H1 (cell line): Measurements from ENCODE around the gene QSOX2. TPM values are rescaled to one million over a fixed set of nuclear protein-coding genes. Genes with fewer than 3 reads are reported as not detected.

Source experiments
- CTCF ChIA-PET: fragments of 300-600 bp; sonication (Branson Sonifier 250); formaldehyde crosslinking; loops from one replicate; lab custom pipeline; 2021; ENCODE audit not compliant: partially characterized antibody; lab: Charles Lee
- POLR2A ChIA-PET: fragments of 300-600 bp; sonication (Branson Sonifier 250); formaldehyde crosslinking; loops from one replicate; lab custom pipeline; 2021; ENCODE audit warnings: inconsistent platforms; ENCODE audit not compliant: partially characterized antibody; lab: Charles Lee
- DNase-seq, 2 experiments: peaks; one replicate each; pipeline versions ENCODE4 v3.0.0 to v3.0.0-alpha.2; 2010 to 2022; ENCODE audit warnings: low spot score in 2 of 2, low read depth in 1 of 2, mixed read lengths in 1 of 2
- FAIRE-seq: peaks from 2 replicates; lab custom pipeline; 2011; peaks lifted over from hg19 to GRCh38; lab: Jason Lieb, UNC
- H2AFZ ChIP-seq: 2 replicates; pipeline ENCODE4 v1.8.1; 2012; ENCODE audit warnings: low read length, inconsistent platforms
- H2AK5ac ChIP-seq: 2 replicates; pipeline ENCODE4 v1.6.1; 2013; ENCODE audit warnings: low read depth, low read length
- H2BK120ac ChIP-seq: replicated peaks from 2 replicates; pipeline ENCODE3; 2013; ENCODE audit warnings: low read depth, low read length, inconsistent platforms
- H2BK12ac ChIP-seq: 2 replicates; pipeline ENCODE4 v1.6.1; 2013; ENCODE audit warnings: low read depth, low read length
- H2BK15ac ChIP-seq: 2 replicates; pipeline ENCODE4 v1.6.1; 2013; ENCODE audit warnings: low read length
- H2BK20ac ChIP-seq: 2 replicates; pipeline ENCODE4 v1.6.1; 2013; ENCODE audit warnings: low read length
- H2BK5ac ChIP-seq: 2 replicates; pipeline ENCODE4 v1.6.1; 2013; ENCODE audit warnings: low read depth, low read length
- H3K14ac ChIP-seq: 2 replicates; pipeline ENCODE4 v1.6.1; 2013; ENCODE audit warnings: inconsistent platforms; ENCODE audit not compliant: insufficient read length
- H3K18ac ChIP-seq: 2 replicates; pipeline ENCODE4 v1.6.1; 2013; ENCODE audit warnings: low read length; ENCODE audit errors: extremely low read depth
- H3K23ac ChIP-seq: 2 replicates; pipeline ENCODE4 v1.6.1; 2013; ENCODE audit warnings: inconsistent platforms; ENCODE audit not compliant: insufficient read length
- H3K23me2 ChIP-seq: 2 replicates; pipeline ENCODE4 v1.6.1; 2013; ENCODE audit warnings: low read depth, low read length
- H3K27ac ChIP-seq: 2 replicates; pipeline ENCODE4 v1.6.1; 2011; ENCODE audit warnings: low read depth, low read length, inconsistent platforms
- H3K27me3 ChIP-seq, 4 experiments: replicated peaks in 1 of 4; 1 replicate in 1 of 4; 2 replicates in 3 of 4; pipeline versions ENCODE4 v1.6.1 to v1.8.1; 2011 to 2013; ENCODE audit warnings: low read length in 3 of 4, mild to moderate bottlenecking in 3 of 4, inconsistent platforms in 2 of 4, mixed read lengths in 2 of 4, moderate library complexity in 1 of 4; ENCODE audit not compliant: control insufficient read depth in 3 of 4, insufficient read depth in 3 of 4; ENCODE audit errors: extremely low read depth in 1 of 4
- H3K36me3 ChIP-seq, 4 experiments: 2 replicates each; pipeline versions ENCODE4 v1.6.1 to v1.8.1; 2011 to 2013; ENCODE audit warnings: mild to moderate bottlenecking in 4 of 4, low read length in 3 of 4, moderate library complexity in 2 of 4, control low read depth in 1 of 4, inconsistent platforms in 1 of 4; ENCODE audit not compliant: insufficient read depth in 4 of 4, control insufficient read depth in 2 of 4
- H3K4ac ChIP-seq: replicated peaks from 2 replicates; pipeline ENCODE3; 2013; ENCODE audit warnings: low read length, low read depth, mixed read lengths, inconsistent platforms; ENCODE audit not compliant: insufficient read length
- H3K4me1 ChIP-seq, 4 experiments: replicated peaks in 1 of 4; 1 replicate in 1 of 4; 2 replicates in 3 of 4; pipeline versions ENCODE4 v1.6.1 to v1.8.1; 2011 to 2013; ENCODE audit warnings: low read length in 3 of 4, inconsistent platforms in 2 of 4, mixed read lengths in 1 of 4; ENCODE audit not compliant: insufficient read depth in 4 of 4, control insufficient read depth in 3 of 4
- H3K4me2 ChIP-seq, 2 experiments: 2 replicates each; pipeline versions ENCODE4 v1.6.1 to v1.8.1; 2011 to 2013; ENCODE audit warnings: low read depth in 2 of 2, low read length in 2 of 2, control low read depth in 1 of 2, inconsistent platforms in 1 of 2, mild to moderate bottlenecking in 1 of 2; ENCODE audit not compliant: insufficient read depth in 1 of 2
- H3K4me3 ChIP-seq, 4 experiments: fragments of 200-600, 300-600 bp in 1 of 4; sonication (generic), shearing (Covaris generic), sonication (Bioruptor Twin) in 1 of 4; 2 replicates each; pipeline versions ENCODE4 v1.5.1 to v1.8.1; 2011 to 2016; ENCODE audit warnings: low read length in 4 of 4, low read depth in 3 of 4, control low read depth in 2 of 4, inconsistent platforms in 2 of 4, mild to moderate bottlenecking in 2 of 4, mixed read lengths in 1 of 4, moderate library complexity in 1 of 4; ENCODE audit not compliant: insufficient read depth in 2 of 4; ENCODE audit errors: extremely low read depth in 1 of 4
- H3K56ac ChIP-seq: replicated peaks from 2 replicates; pipeline ENCODE3; 2013; ENCODE audit warnings: low read depth, mild to moderate bottlenecking, mixed read lengths, low read length, inconsistent platforms; ENCODE audit not compliant: insufficient read length
- H3K79me1 ChIP-seq: 2 replicates; pipeline ENCODE4 v1.6.1; 2013; ENCODE audit warnings: low read depth, low read length, control low read depth
- H3K79me2 ChIP-seq, 2 experiments: 2 replicates each; pipeline versions ENCODE4 v1.6.1 to v1.8.1; 2012 to 2013; ENCODE audit warnings: low read length in 2 of 2, mild to moderate bottlenecking in 2 of 2, inconsistent platforms in 1 of 2; ENCODE audit not compliant: insufficient read depth in 2 of 2, control insufficient read depth in 1 of 2
- H3K9ac ChIP-seq, 4 experiments: replicated peaks in 1 of 4; 1 replicate in 1 of 4; 2 replicates in 3 of 4; pipeline versions ENCODE4 v1.6.1 to v1.8.1; 2011 to 2013; ENCODE audit warnings: low read depth in 3 of 4, low read length in 3 of 4, control low read depth in 2 of 4, mild to moderate bottlenecking in 2 of 4, moderate library complexity in 2 of 4, inconsistent platforms in 1 of 4; ENCODE audit errors: extremely low read depth in 1 of 4
- H3K9me3 ChIP-seq, 2 experiments: 2 replicates each; pipeline versions ENCODE4 v1.6.1 to v1.8.1; 2012 to 2013; ENCODE audit warnings: mild to moderate bottlenecking in 2 of 2, moderate library complexity in 2 of 2, control low read depth in 1 of 2, inconsistent platforms in 1 of 2, low read depth in 1 of 2, low read length in 1 of 2, mixed read lengths in 1 of 2; ENCODE audit not compliant: insufficient read depth in 2 of 2
- H4K20me1 ChIP-seq, 2 experiments: replicated peaks in 1 of 2; 2 replicates each; pipeline versions ENCODE3 to v1.8.1; 2011 to 2013; ENCODE audit warnings: inconsistent platforms in 2 of 2, low read length in 2 of 2, mild to moderate bottlenecking in 1 of 2; ENCODE audit not compliant: insufficient read depth in 2 of 2, control insufficient read depth in 1 of 2
- H4K5ac ChIP-seq: 2 replicates; pipeline ENCODE4 v1.6.1; 2013; ENCODE audit warnings: low read length, low read depth, mixed read lengths, inconsistent platforms; ENCODE audit not compliant: insufficient read length
- H4K8ac ChIP-seq: 2 replicates; pipeline ENCODE4 v1.8.0; 2013; ENCODE audit warnings: mild to moderate bottlenecking, moderate library complexity, low read length, inconsistent platforms; ENCODE audit not compliant: insufficient read depth; ENCODE audit errors: extremely low read depth
- H4K91ac ChIP-seq: replicated peaks from 2 replicates; pipeline ENCODE3; 2013; ENCODE audit warnings: low read length, mixed read lengths, inconsistent platforms; ENCODE audit not compliant: insufficient read length
- GTF2F1 ChIP-seq: IDR thresholded peaks from 2 replicates; pipeline ENCODE4 v1.6.1; 2012; ENCODE audit warnings: low read depth, low read length, improper control_type of control experiment, borderline replicate concordance
- HDAC2 ChIP-seq, 2 experiments: fragments of 300-600 bp in 1 of 2; sonication (generic) in 1 of 2; IDR thresholded peaks; 2 replicates each; pipeline ENCODE4 v1.6.1; 2011 to 2012; ENCODE audit warnings: low read depth in 2 of 2, low read length in 2 of 2, mild to moderate bottlenecking in 2 of 2, moderate library complexity in 2 of 2, borderline replicate concordance in 1 of 2, inconsistent platforms in 1 of 2
- WGBS, 2 experiments: shearing (Covaris generic) in 1 of 2; methylation state at CpG; one replicate each; pipeline versions ENCODE4 v1.1.6 to v1.1.7; 2013 to 2015; ENCODE audit warnings: low lambda C conversion rate in 2 of 2, mixed read lengths in 2 of 2, inconsistent platforms in 1 of 2, low coverage in 1 of 2, missing lambda C conversion rate in 1 of 2; ENCODE audit not compliant: insufficient replicate concordance in 2 of 2, insufficient coverage in 1 of 2, insufficient read length in 1 of 2; ENCODE audit errors: extremely low coverage in 1 of 2, missing lambda C conversion rate in 1 of 2; 5-methylcytosine and 5-hydroxymethylcytosine counted together
- polyA plus RNA-seq, 7 experiments: library from polyadenylated mRNA; depleted of rRNA in 3 of 7; stranded (reverse) in 5 of 7; unstranded in 2 of 7; fragments of >200 nt in 5 of 7; fragments of 200-250 nt in 2 of 7; gene quantifications; 1 replicate in 5 of 7; 2 replicates in 1 of 7; 4 replicates in 1 of 7; pipeline versions ENCODE4 v1.2.1 to v1.2.3, GENCODE V29; 2011 to 2013; ENCODE audit warnings: missing spikeins in 2 of 7, mixed read lengths in 2 of 7
- total RNA-seq: library from RNA; stranded (reverse); fragmentation: NEBNext Ultra II Directional; extraction: Animal tissue kit (Norgen Biotek cat#: 25700); gene quantifications from 2 replicates; pipeline ENCODE4 v1.2.1, GENCODE V29; 2021

Gene QSOX2
- total and polyA plus RNA-seq, 2 of the 8 experiments (the other 6 are each of a cell fraction or from before 2014, with no cell fraction given), result 18.0 to 28.6 TPM

DNA sequence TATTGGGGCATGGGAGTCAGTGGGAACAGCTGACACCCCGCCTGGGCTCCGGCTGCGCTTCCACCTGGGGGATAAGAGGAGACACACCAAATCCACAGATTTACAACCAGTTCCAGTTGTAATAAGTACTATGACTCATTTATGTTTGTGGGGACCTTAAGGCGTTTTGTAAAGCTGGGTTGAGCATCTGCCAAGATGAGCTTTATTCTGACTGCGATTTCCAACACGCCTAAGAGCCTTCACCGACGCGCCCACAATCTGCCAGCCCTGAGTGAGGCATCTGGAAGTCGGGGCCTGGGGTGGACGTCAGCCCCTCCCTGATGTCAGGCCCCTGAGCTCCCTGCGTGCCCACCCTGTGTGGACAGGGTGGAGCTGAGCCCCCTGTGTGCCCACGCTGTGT is 26.3 kb downstream of the QSOX2 start:
- Histone ChIP-seq H4K91ac (no peak overlapping the region), H2AFZ (no peak overlapping the region), H2BK5ac (no peak overlapping the region), H3K9ac (no peak overlapping the region)
- TF ChIP-seq GTF2F1, result no peak
- no peak for TF ChIP-seq HDAC2 (IDR thresholded peaks at IDR 0.05; ENCODE audit: borderline replicate concordance in 1 of 2, low read depth in 2 of 2, low read length in 2 of 2)
- TF ChIP-seq, all 59 proteins: peak for 0
- Histone ChIP-seq H3K27ac (no peak overlapping the region), H4K8ac (no peak overlapping the region; the same call in 1 of the 2 replicates), H3K36me3 (peaks cover 0 to 14% (median 9%) of the 10 kb centered on the region in 4 experiments; a peak in 6 of 8 replicates), H2BK20ac (no peak overlapping the region), H2BK12ac (no peak overlapping the region), H3K18ac (no peak overlapping the region), H2AK5ac (no peak overlapping the region), H3K4ac (no peak overlapping the region), H3K56ac (no peak overlapping the region), H3K4me3 (no peak overlapping the region), H3K14ac (no peak overlapping the region), H3K27me3 (no peaks in the 10 kb centered on the region), H3K9me3 (peaks cover 0 to 2% of the 10 kb centered on the region in 2 experiments; a peak in 1 of 4 replicates), H3K79me1 (peaks cover 13% of the 10 kb centered on the region; the same call in 1 of the 2 replicates), H3K4me2 (no peak overlapping the region), H2BK120ac (no peak overlapping the region), H2BK15ac (no peak overlapping the region), H3K23ac (no peak overlapping the region), H4K20me1 (peaks cover 7 to 24% of the 10 kb centered on the region in 2 experiments), H3K23me2 (no peaks in the 10 kb centered on the region), H3K79me2 (peaks cover 0 to 13% of the 10 kb centered on the region in 2 experiments; a peak in 1 of 4 replicates), H3K4me1 (peaks cover 0 to 2% (median 0%) of the 10 kb centered on the region in 4 experiments; a peak in 2 of 7 replicates), H4K5ac (no peak overlapping the region)
- POLR2A ChIA-PET, result interaction anchor here (1.3 kb wide), 2 partner anchors 49 to 99 kb away, joined by 3 read pairs; no protein-coding TSS in a partner anchor
- WGBS, 2 experiments, result 93% methylated on average over 12 of the region's 13 CpGs; no CpG with 5 or more reads in 1 of the 2 experiments
- DNase-seq, result no peak
- no peak for FAIRE-seq
- CTCF ChIA-PET, result interaction anchor here (0.6 to 4.7 kb wide), 13 partner anchors 9 to 85 kb away, joined by 3 to 47 read pairs (median 4); no protein-coding TSS in a partner anchor
